HG03039 (cell line): ENCODE measurements around the gene PDGFA.

Experiments
- ATAC-seq: cut with Tn5 transposase; IDR thresholded peaks from one replicate; pipeline ENCODE4 v1.9.1; 2021; ENCODE audit warnings: mild to moderate bottlenecking, moderate library complexity; ENCODE audit not compliant: unreplicated experiment

Gene PDGFA

DNA sequence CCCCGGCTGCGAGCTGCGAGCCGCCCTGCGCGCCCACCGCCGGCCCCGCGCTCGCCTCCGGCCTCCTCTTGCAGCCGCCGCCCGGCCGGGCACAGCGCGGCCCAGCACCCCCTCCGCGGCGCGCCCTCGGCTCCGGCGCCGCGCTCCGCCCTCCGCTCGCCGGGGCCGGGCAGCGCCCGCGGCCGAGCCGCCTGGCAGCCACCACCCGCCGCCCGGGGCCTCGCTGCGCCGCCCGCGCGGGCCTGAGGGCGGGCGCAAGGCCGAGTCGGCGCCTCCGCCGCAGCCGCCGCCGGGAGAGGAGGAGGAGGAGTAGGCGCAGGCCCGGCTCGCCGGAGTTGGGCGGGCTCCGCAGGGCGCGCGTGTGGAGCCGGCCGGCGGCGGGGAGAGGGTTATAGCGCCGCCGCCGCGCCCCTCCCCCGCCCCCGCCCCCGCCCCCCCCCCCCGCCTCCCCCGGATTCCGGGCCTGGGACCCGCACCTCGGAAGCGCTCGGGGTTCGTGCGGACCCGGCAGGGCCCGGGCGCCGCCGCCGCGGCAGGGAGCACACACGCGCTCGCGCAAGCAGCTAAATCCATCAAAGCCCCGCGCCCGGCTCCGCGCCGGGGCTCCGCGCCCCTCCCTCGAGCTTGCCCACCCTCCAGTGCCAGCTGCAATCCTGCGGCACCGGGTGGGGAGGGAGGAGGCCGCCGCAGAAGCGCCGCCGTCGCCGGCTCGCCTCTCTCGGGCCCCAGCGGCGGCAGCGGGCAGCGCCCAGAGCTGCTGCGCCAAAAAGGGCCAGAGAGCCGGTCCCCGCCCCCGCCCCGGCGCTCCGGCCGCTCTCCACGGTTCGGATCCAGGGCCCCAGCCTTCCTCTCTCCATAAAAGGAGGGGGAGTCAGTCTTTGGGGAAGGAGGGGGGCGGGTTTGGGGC, at the start of gene PDGFA:
TSS of gene PDGFA (minus strand) at position 363 of the 907 bp plus-strand sequence. CDS start 845 bp downstream, outside the sequence.
- ATAC-seq = no peak

DNA sequence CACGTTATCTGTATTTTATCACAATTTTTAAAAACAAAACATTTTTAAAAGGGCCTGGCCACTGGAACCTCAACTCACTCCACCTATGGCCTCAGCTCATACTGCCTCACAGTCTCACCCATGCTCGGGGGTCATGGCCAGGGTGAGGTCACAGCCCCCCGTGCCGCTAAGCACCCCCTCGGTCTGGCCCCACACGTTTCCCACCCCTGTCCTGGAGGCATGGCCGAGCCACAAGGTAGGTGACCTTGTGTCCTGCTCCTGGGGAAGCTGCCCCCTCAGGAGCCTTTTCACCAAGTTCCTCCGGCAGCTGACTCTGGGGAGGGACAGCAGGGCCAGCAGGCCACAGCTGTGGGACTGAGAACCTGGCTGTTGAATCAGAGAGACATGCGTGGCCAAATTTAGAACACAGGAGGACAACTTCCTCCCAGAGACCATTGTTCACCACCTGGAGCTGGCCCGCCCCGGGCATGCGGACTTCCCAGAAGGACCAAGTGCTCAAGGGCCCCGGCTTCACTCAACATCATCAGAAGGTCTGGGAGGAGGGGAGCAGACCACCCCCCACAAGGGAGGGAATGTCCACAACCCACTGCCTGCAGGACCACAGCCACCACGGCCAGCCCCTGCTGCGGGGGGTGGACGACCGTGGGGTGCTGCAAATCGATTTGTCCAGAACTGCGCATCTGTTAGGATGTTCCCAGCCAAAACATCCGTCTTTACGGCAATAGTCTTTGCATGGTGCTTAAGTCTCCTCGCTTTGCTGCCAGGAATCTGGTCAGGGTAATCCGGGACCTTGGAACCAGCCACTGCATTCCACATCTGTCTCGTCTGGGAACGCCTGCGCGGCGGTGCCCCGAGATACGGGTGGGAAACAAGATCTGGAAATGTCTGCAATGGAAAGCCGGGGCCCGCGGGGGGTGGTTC, 48.6 kb upstream of the PDGFA start:
- no peak for ATAC-seq

DNA sequence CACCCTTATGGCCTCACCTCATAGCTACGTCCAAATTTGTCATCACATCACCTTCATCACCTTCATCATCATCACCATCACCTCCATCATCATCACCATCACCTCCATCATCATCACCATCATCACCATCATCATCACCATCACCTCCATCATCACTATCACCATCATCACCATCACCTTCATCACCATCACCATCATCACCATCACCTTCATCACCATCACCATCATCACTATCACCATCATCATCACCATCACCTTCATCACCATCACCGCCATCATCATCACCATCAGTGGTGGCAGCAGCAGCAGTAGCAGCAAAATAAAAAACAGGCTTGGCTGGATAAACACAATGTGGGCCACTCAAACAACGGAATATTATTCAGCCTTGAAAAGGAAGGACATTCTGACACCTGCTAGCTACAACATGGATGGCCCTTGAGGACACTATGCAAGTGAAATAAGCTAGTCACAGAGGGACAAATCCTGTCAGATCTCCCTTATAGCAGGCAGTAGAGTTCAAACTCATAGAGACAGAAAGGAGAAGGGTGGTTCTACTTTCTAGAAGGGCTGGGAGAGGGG, 47.7 kb upstream of the PDGFA start:
- ATAC-seq = no peak

DNA sequence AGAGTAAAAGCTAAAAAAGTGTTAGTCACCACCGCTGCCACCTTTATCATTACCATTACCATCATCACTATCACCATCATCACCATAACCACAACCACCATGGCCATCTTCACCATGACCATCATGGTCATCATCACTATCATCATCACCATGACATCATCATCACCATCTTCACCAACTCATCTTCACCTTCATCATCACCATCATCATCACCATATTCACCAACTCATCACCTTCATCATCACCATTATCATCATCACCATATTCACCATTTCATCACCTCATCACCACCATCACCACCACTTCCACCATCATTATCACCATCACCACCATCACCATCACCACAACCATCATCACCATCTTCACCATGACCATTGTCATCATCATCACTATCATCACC, 46.5 kb upstream of the PDGFA start:
- ATAC-seq = no peak

DNA sequence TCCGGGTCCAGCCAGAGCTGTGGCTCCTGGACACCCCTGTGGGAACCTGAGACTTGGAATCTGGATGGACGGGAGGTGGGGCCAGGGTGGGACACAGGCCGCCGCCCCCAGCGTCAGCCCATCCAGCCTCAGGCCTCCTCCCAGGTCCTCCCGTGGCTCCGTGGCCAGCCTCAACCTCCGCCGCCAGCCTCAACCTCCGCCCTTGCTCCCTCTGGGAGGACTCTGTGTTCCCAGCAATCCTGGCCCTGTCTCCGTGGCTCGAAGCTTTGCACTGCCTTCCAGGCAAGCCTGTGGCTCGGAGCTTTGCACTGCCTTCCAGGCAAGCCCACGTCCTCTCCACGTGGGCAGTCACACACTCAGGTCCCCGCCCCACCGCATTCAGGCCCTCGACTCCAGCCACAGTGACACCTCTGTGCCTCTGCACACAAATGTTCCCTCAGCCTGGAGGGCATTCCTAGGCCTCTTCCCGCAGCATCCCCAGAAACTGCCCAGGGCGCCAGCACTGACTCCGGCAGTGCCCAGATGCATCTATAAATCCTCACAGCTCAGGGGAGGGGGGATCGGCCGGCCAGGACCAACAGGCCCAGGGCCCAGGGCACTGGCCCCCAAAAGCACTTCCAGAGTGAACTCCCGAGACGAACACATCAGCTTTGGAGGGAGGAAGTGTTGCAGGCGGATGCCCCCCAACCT, 44.7 kb upstream of the PDGFA start:
- ATAC-seq = no peak

DNA sequence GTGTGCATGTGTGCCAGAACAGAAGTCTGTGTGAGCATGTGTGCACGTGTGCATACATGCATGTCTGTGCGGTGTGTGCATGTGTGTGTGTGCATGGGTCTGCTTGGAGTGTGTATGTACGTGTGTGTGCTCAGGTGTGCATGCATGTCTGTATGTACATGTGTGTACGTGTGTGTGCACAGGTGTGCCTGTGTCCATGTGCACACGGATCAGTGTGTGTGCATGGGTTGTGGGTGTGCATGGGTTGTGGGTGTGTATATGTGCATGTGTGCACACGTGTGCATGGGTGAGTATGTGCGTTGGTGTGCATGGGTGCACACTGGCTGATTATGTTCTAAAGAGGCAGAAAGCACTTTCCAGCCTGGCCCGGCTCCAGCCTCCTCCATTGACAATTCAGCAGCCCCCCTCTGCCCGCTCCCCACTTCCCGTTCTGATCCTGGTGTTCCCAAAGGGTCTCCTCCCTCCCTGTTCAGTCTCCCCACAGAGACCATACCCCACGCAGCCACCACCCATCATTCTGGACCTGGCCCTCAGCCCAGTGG, 44.1 kb upstream of the PDGFA start:
- no peak for ATAC-seq

DNA sequence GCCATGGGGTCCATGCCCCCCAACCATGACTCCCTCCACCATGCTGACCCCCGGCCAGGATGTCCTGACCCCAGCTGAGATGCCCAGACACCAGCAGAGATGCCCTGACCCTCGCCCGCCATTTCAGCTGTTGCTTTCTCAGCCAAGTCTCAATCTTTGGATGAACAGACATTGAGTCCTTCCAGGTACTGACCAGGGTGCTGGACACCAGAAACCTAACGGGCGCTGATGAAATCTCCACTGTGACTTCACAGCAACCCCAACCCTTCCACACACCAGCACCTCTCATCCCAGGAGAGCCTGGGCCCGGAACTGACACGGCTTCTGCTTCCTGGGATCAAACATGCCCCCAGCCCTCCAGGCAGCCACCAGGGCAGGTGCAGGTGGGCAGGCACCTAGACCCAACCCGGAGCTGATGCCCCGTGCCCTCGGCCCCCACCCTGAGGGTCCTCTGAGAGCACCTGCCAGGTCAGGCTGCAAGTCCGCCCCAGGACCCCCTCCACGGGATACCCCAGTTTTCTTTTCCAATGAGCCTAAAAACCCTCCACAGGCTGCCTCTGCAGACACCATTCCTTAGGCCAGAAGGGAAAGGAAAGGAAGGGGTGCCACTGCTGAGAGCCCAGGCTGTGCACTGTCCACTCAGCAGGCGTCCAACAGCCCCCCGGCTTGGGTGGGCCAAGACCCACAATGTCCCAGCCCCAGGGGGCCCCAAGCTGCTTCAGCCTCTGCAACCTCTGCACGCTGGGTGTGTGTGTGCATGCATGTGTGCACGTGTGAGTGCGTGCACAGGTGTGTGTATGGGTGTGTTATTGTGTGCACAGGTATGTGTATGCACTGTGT, 43.4 kb upstream of the PDGFA start:
- ATAC-seq = no peak

DNA sequence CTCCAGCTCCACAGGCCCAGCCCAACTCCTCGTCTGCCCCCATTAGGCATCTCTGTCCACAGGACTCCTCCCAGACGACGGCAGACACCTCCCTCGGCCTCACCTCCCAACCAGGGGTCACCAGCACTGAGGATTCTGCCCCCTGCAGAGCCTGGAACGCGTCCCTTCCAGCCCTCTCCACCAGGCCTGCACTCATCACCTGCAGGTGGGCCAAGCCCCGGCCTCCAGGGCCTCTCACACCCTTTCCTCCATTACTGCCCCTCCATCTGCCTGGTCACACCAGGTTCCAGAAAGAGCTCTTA, 42.7 kb upstream of the PDGFA start:
- ATAC-seq = no peak

DNA sequence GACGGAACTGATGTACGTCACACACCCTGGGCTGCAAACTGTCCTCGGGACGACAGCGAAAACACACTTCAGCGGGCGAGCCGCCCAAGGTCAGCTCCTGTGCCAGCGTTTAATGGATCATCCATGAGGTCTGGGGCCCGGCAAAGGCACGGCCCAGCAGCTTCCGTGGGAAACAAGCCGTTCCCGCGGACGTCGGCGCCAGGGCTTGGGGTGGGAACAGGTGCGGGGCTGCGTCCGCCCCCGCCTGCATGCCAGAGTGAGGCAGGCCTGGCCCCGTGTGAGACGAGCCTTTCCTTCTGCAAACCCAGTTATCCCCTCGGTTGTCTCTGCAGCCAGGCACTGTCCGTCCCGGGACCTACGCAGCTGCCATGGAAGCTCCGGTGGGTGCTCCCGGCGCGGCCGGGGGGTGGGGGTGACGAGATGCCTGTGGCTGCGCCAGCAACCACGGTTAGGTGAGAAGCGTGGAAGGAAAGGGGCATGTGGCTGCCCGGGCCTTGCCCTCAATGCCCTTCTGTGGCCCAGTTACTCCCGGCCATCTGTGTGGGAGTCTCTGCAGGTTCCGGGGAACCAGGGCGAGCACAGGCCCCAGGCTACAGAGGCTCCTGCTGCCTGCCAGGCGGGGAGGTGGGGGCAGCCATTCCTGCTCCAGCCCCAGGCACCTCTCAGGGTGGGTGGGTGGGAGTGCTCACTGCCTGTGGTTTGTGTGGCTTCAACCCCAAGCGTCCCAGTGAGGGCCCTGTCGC, 42.2 kb upstream of the PDGFA start:
- ATAC-seq = no peak

DNA sequence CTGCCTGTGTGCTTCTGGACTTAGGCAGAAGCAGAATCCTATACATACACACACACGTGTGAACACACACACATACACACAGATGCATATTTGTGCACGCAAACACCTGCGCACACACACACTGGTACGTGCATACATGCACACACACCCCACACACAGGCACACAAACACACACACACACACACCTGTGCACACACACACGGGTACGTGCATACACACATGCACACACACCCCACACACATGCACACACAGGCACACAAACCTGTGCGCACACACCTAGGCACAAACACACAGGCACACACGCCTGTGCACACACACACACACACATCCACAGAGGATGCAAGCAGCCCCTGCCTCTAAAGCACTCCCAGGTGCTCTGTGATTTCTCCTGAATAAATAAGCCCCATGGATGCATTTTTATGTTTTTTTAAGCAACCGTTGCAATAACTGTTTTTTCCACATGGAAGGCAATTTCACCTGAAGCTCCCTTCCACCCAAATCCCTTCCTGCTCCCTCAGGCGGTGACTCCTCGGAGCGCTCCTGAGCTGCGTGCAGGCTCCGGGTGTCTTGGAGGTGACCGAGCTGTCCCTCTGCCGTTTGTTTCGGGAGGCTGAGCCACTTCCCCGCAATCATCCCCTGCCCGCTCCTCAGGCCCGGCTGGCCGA, 41.5 kb upstream of the PDGFA start:
- ATAC-seq = no peak

DNA sequence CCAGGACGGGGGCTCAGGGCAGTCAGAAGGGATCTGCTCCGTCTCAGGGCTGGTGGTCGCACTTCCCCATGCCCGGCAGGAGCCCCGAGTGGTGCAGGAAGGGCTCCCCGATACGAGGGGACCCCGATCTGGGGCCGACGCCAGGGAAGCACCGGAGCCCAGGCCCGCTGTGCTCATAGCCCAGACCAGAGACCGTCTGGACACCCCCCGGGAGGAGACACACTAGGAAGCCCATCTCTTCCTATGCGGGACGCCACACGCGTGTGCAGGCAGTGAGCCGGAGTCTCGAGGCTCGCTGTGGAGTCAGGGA, 39.7 kb upstream of the PDGFA start:
- no peak for ATAC-seq

DNA sequence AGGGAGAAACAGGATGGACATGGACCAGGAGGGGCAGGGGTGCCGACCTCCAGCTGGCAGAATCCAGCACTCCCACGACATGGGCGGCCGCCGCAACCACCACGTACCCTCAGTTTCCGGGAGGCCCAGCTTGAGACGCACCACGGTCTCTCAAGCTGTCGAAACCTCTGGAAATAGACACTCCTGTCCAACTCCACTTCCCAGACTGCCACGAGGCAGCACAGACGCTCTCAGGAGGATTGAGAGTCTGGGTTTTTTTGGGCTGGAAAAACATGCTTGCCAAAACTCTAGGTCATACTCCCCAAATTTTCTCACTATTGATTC, 37.9 kb upstream of the PDGFA start:
- no peak for ATAC-seq

DNA sequence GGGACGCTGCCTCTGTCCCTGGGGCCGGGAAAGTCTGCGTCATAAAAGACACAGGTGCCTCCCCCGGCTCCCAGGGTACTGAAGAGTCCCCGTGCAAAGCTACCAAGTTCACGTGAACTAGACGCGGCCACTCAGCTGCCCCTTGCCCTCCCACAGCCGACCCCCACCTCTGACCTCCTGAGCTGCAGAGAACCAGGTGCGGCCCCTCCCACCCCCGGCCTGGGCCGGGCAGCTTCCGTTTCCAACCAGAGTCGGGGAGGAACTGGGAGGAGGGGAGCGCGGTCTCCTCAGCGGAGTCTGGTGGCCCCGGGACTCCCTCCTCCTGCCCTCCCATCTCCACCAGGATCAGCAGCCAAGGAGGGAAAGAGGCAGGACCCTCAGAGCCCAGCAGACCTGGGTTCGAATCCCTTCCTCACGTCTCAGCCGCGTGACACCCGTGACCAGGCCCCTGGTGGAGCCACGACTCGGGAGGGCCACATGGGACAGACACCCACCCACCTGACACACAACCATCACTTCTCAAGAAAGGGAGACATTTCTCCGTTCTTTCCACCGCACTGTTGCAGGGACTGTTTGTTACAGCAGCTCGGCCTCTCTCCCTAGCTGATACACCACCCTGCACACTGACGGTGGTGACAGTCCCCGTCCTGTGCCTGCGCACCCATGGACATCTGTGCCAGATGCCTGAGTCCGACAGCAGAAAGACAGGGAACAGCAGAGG, 37.4 kb upstream of the PDGFA start:
- ATAC-seq = no peak

DNA sequence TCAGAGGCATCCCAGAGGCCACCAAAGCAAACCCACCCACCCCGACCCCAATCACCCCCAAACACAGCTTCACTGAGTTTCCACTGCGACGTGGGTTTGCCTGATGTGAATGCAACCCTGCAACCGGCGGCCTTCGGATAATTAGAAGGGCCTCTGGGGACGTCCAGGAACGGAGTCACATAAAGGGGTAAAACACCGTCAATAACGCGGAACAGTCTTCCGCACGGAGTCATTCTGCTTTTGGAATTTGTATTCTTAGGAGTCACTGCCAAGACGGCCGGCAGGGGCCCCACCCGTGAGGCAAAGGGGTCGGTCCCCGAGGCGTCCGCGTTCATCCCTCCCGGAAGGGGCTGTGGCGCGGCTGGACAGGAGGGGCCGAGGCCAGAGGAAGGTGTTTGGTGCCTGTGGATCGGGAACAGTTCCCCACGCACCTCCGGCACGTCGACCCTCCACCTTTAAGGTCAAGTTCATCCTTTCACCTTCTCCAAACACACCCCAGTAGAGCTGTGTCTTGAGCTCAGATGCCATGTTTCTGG, 36.7 kb upstream of the PDGFA start:
- no peak for ATAC-seq

DNA sequence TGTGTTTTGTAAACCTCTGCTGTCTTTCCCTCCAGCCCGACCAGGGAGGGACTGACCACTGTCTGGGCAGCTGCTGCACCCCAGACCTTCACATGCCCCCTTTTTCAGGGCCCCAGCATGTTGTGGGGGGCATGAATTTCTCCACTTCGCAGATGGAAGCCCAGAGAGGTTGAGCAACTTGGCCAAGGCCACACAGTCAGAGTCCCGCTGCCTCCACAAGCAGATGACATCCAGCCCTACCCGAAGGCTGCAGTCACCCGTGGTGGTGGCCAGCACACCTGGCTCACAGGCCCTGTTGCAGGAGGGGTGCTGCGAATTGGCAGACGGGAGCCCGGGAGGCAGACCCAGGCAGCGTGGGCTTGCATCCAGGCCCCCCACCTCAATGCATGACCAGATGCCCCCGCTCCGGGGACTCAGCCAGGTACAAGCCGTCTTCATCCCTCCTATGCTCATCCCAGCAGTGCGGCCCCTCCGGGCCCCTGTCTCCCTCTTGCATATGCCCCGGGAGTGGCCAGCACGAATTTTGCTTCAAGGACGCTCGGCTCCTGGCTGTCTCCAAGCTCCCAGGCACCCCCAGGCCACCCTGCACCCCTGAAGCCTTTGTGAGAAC, 36.0 kb upstream of the PDGFA start:
- ATAC-seq = no peak

DNA sequence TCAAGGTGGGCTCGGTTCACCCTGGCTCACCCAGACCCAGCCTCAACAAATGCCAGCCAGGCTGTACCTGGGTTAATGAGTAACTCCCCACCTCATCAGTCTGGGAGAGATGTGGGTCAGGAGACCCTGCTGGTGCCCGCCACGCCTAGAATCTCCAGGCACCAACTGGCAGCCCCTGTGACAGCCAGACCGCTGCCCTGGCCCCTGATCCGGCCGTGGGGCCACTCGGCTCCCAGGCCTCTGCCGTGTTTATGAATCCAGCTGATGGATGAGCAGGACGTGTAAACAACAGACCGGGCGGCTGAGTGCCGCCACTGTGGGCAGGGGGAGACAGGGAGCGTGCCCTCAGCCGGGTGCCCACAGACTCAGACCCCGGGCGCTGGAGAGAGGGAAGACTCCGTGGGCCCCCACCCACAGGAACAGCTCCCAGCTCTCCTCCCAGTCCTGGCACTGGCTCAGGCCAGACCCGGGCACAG, 34.0 kb upstream of the PDGFA start:
- ATAC-seq = no peak

DNA sequence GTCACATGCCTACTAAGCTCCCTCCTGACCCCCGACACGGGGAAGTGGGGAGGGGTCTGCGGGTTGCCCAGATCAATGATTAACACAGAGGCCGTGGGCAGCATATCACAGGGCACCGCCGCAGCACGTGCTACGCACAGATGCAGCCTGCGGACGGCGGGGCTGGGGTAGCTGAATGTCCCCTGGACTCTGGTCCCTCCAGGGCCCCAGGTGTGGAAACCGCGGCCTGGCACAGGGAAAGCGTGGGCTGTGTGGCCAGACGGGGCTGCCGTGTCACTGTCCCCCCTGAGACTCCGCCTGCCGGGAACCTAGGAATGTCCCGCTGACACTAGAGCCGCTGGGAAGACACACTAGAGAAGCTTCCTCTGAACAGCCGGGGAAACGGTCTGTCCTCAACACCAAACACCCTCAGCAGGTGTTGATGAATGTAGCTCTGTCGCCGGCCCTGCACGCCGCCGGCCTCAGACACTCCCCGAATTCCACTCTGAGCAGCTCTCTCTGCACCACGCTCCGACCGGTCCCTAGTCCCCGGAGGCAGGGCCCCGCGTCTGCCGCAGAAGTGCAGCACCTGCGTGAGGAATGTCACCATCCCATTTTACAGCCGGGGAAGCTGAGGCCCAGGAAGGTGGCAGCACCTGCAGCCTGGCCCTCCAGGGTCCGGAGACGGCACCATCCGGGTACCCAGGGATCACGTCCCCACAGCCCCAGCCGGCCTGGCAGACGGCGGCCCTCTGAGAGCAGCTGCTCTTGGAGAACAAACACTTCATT, 33.4 kb upstream of the PDGFA start:
- ATAC-seq = no peak
